IPS-18a (cell line): ENCODE data around the gene SPACA5B.
"Not testable (repeated sequence)": the region's sequence is repeated elsewhere in the genome, so short reads cannot be mapped to it uniquely, and the experiment has no call there.

ENCODE experiments used
- H3K27ac ChIP-seq: one replicate; pipeline ENCODE4 v1.5.1; 2013; ENCODE audit warnings: low read length
- H3K27me3 ChIP-seq: one replicate; pipeline ENCODE4 v1.6.1; 2013; ENCODE audit warnings: mild to moderate bottlenecking, low read length; ENCODE audit not compliant: control insufficient read depth, insufficient read depth
- H3K36me3 ChIP-seq: one replicate; pipeline ENCODE4 v1.6.1; 2013; ENCODE audit warnings: low read depth, low read length; ENCODE audit not compliant: control insufficient read depth
- H3K4me1 ChIP-seq: one replicate; pipeline ENCODE4 v1.6.1; 2013; ENCODE audit warnings: low read depth, low read length; ENCODE audit not compliant: control insufficient read depth
- H3K4me3 ChIP-seq: one replicate; pipeline ENCODE4 v1.5.1; 2013; ENCODE audit warnings: low read length
- H3K9ac ChIP-seq: one replicate; pipeline ENCODE4 v1.6.1; 2013; ENCODE audit warnings: mild to moderate bottlenecking, low read length, moderate library complexity
- H3K9me3 ChIP-seq: one replicate; pipeline ENCODE4 v1.6.1; 2013; ENCODE audit warnings: low read depth, low read length; ENCODE audit not compliant: control insufficient read depth

Gene SPACA5B

GRCh38 chrX:48141810-48142508 is 11.5 kb downstream of the SPACA5B start:
- not testable (repeated sequence) for H3K9ac ChIP-seq, H3K4me1 ChIP-seq, H3K27me3 ChIP-seq, H3K4me3 ChIP-seq, H3K9me3 ChIP-seq, H3K36me3 ChIP-seq, H3K27ac ChIP-seq

DNA sequence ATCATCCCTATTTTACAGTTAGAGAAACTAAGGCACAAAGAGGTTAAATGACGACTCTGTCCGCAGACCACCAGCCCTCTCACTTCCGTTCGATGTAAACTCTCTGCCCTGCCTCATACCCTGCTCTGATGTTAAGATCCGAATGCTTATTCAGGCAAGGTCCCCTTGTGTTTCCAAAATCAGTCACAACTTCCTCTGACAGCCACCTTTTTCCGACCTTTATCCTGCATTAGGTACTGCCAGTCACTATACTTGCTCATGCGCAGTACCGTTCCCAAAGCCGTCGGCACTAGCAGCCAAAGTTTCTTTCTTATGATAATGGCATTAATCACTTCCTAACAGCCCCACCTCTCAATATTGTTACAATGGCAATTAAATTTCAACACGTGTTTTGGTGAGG is 12.3 kb downstream of the SPACA5B start:
- not testable (repeated sequence) for H3K9me3 ChIP-seq, H3K9ac ChIP-seq, H3K4me1 ChIP-seq, H3K27ac ChIP-seq, H3K36me3 ChIP-seq, H3K27me3 ChIP-seq, H3K4me3 ChIP-seq

GRCh38 chrX:48153769-48154168 is 23.3 kb downstream of the SPACA5B start:
- Histone ChIP-seq H3K36me3 (no peaks in the 10 kb centered on the region), H3K4me3 (no peak overlapping the region)

DNA sequence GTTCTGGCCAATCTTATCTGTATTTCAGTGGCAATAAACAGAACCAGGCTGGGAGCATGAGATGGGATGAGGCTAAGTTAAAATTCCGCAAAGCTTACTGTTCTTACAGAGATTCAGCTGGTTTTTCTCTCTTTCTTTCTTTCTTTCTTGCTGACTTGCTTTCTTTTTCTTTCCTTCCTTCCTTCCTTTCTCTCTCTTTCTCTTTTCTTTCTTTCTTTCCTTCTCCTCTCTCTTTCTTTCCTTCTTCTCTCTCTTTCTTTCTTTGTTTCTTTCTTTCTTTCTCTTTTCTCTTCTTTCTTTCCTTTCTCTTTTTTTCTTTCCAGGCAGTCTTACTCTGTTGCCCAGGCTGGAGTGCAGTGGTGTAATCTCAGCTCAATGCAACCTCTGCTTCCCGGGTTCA is 24.4 kb downstream of the SPACA5B start:
- Histone ChIP-seq H3K4me1 (no peaks in the 10 kb centered on the region), H3K9ac (no peak overlapping the region), H3K27ac (no peak overlapping the region), H3K9me3 (peaks cover 3% of the 10 kb centered on the region), H3K36me3 (no peaks in the 10 kb centered on the region), H3K4me3 (no peak overlapping the region), H3K27me3 (no peaks in the 10 kb centered on the region)

More at GRCh38 chrX:48153769-48154168, 23.3 kb downstream of the SPACA5B start:
- Histone ChIP-seq H3K9ac (no peak overlapping the region), H3K27ac (no peak overlapping the region), H3K27me3 (no peaks in the 10 kb centered on the region), H3K9me3 (peaks cover 3% of the 10 kb centered on the region), H3K4me1 (no peaks in the 10 kb centered on the region)

- Histone ChIP-seq H3K4me3 (no peak overlapping the region), H3K9me3 (peaks cover 3% of the 10 kb centered on the region), H3K27me3 (no peaks in the 10 kb centered on the region)
These were observed 25.6 kb downstream of the SPACA5B start for GRCh38 chrX:48156014-48156413.

GRCh38 chrX:48165241-48165640 is 34.8 kb downstream of the SPACA5B start:
- peaks cover 6% of the 10 kb centered on the region for H3K9me3 ChIP-seq
- H3K36me3 ChIP-seq = no peaks in the 10 kb centered on the region
- H3K27me3 ChIP-seq = no peaks in the 10 kb centered on the region
- no peak overlapping the region for H3K4me3 ChIP-seq
- no peak overlapping the region for H3K27ac ChIP-seq
- H3K4me1 ChIP-seq = no peaks in the 10 kb centered on the region
- H3K9ac ChIP-seq = no peak overlapping the region

More at GRCh38 chrX:48156014-48156413, 25.6 kb downstream of the SPACA5B start:
- Histone ChIP-seq H3K4me1 (no peaks in the 10 kb centered on the region), H3K36me3 (no peaks in the 10 kb centered on the region), H3K9ac (no peak overlapping the region), H3K27ac (no peak overlapping the region)

DNA sequence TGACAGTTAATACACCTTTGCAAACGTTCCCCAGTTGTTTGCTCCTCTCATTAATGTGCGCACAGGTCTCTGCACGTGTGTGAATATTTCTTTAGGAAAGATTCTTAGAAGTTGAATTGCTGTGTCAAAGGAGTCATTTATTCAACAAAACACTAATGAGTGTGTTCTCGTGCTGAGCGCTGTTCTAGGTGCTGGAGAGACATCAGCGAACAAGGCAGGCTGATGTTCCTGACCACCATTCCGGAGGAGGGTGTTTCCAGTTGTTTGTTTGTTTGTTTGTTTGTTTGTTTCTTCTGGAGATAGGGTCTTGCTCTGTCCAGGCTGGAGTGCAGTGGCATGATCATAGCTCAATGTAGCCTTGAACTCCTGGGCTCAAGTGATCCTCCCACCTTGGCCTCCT is 35.9 kb downstream of the SPACA5B start:
- not testable (repeated sequence) for H3K9ac ChIP-seq, H3K36me3 ChIP-seq, H3K27ac ChIP-seq, H3K4me3 ChIP-seq, H3K9me3 ChIP-seq, H3K27me3 ChIP-seq, H3K4me1 ChIP-seq

GRCh38 chrX:48179691-48180090 is 49.3 kb downstream of the SPACA5B start:
- no peak overlapping the region for H3K4me3 ChIP-seq
- H3K27ac ChIP-seq = no peak overlapping the region
- no peaks in the 10 kb centered on the region for H3K4me1 ChIP-seq
- H3K9ac ChIP-seq = no peak overlapping the region
- no peaks in the 10 kb centered on the region for H3K27me3 ChIP-seq
- no peaks in the 10 kb centered on the region for H3K9me3 ChIP-seq
- no peaks in the 10 kb centered on the region for H3K36me3 ChIP-seq

- Histone ChIP-seq H3K27ac (no peak overlapping the region), H3K27me3 (no peaks in the 10 kb centered on the region), H3K36me3 (no peaks in the 10 kb centered on the region), H3K4me3 (no peak overlapping the region), H3K4me1 (no peaks in the 10 kb centered on the region), H3K9me3 (no peaks in the 10 kb centered on the region), H3K9ac (no peak overlapping the region)
These were observed 50.4 kb downstream of the SPACA5B start for GRCh38 chrX:48180811-48181210.

DNA sequence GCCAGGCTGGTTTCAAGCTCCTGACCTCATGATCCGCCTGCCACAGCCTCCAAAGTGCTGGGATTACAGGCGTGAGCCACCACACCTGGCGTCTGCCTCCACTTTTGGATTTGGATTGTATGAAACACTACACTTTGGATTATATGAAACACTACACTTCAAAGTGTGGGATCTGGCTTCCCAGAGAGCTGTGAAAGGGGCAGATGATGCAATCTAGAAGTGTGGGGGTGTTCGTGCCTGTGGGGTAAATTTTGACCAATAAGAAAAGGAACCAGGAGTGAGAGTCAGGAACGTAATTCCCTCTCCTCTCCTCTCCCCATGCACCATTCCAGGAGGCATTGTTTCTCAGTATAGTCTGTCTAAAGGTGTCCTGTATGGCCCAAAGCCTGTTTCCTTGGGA is 51.5 kb downstream of the SPACA5B start:
- not testable (repeated sequence) for H3K36me3 ChIP-seq, H3K9ac ChIP-seq, H3K4me3 ChIP-seq, H3K27ac ChIP-seq, H3K9me3 ChIP-seq, H3K27me3 ChIP-seq, H3K4me1 ChIP-seq
